Measurements from ENCODE around the gene PROP1.

DNA sequence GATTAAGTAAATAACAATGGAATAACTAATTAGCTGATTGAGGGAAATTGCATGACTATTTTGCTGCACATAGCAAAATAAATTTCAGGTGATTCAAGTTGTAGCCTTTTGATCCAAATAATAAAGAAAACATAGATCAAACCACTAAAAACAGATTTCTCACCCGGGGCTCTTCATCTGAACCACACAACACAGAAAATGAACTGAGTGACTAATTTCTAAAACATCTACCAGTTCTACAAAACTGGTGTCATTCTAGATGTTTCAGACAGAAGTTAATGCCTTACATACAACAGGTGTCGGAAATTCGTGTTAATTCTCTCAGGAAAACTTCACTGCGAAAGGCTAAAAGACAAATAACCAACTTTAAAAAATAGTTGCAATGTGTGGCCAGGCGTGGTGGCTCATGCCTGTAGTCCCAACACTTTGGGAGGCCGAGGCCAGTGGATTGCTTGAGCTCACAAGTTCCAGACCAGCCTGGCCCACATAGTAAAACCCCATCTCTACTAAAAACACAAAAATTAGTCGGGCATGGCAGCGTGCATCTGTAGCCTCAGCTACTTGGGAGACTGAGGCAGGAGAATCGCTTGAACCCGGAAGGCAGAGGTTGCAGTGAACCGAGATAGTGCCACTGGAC lies 6.9 kb downstream of the PROP1 start:
- TF ChIP-seq, protein P1, sequence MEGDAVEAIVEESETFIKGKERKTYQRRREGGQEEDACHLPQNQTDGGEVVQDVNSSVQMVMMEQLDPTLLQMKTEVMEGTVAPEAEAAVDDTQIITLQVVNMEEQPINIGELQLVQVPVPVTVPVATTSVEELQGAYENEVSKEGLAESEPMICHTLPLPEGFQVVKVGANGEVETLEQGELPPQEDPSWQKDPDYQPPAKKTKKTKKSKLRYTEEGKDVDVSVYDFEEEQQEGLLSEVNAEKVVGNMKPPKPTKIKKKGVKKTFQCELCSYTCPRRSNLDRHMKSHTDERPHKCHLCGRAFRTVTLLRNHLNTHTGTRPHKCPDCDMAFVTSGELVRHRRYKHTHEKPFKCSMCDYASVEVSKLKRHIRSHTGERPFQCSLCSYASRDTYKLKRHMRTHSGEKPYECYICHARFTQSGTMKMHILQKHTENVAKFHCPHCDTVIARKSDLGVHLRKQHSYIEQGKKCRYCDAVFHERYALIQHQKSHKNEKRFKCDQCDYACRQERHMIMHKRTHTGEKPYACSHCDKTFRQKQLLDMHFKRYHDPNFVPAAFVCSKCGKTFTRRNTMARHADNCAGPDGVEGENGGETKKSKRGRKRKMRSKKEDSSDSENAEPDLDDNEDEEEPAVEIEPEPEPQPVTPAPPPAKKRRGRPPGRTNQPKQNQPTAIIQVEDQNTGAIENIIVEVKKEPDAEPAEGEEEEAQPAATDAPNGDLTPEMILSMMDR (IDR thresholded peaks at IDR 0.05; ENCODE audit: low read depth, low read length, missing input control), result no peak
- TF ChIP-seq SP1 (IDR thresholded peaks at IDR 0.05) (no peak), RAD21 (IDR thresholded peaks at IDR 0.05) (no peak), EGR1 (IDR thresholded peaks at IDR 0.05; ENCODE audit: low read depth in 2 of 2) (no peak)
